Activated T-helper 1 cell treated with Interleukin-2 at 50 U/mL for 16 hours (primary cell): ENCODE measurements around the gene BRAT1.

Source experiments
- DNase-seq: peaks from one replicate; pipeline ENCODE4 v3.0.0-alpha.2; 2020; ENCODE audit warnings: low read depth

Gene BRAT1

GRCh38 chr7:2559283-2559950 is 4.1 kb upstream of the BRAT1 start:
- no peak for DNase-seq

DNA sequence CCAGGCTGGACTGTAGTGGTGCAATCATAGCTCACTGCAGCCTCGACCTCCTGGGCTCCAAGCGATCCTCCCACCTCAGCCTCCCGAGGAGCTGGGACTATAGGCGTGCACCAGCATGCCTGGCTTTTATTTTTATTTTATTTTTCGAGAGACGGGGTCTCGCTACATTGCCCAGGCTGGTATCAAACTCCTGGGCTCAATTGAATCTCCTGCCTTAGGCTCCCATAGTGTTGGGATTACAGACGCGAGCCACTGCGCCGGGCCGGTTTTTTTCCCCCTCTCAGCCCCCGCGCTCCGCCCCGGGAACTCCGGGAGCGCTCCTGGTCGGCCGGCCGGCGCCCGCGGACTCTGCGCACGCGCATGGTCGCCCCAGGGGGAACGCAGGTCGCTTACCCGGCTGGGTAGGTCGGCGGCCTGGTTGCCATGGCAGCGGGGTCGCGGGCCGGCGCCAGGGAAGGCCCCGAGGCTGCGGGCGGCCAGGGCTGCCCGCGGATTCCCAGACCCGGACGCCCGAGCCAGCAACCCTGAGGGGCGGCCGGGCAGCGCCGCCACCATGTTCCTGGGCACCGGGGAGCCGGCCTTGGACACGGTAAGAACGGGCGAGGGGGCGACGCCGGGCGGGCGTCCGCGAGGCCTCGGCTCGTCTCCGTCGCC is 3.4 kb upstream of the BRAT1 start, which contains the start of gene IQCE:
IQCE (plus strand) TSS at position 351 of the 654 bp plus-strand sequence; CDS start at position 554, 203 bp downstream.
- DNase-seq, result peak; percentile 85

DNA sequence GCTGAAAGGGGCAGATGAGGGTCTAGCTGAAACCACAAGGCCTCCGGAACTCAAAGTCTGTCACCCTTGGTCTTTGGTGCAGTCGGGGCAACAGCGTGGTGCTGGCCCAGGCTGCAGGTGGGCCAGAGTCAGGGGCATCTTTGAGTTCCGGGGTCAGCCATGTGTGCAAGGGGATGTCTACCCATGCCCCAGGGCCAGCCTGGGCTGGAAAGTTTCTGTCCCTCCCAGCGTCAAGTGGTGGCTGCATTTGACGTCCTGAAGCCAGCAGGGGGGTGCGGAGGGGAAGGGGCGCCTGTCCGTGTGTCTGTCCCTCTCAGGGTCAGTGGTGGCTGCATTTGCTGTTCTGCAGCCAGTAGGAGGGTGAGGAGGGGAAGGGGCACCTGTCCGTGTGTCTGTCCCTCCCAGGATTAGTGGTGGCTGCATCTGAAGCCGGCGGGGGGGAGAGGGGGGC is 638 bp downstream of the BRAT1 start:
- DNase-seq, result no peak

DNA sequence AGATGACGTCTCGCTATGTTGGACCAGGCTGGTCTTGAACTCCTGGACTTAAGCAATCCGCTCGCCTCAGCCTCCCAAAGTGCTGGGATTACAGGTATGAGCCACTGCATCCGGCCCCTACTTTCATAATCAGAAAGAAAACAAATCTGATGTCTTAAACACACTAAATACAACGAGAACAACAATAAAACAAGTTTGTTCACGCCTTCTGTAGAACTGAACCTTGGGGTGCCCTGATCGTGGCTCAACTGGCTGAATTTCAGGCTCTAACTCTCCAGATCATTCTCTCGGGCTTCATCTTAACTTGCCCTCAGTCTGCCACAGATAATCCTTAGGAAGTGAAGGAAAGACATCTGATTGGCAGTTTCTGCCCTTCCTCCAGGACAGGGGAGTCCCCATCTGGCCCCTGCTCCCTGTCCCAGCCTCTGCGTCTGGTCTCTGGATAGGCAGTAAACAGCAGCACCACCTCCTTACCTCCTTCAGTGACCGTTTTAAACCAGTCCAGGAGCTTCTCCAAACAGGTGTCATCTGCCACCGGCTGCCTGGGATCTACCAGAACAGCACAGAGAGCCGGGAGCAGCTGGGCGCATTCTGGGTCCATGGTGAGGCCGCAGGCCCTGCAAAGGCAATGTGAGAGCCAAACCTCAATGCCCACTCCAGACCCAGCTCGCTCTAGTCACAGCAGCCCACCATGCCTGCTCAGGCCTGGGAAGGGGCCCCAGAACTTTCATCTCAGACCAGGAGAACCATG is 1.3 kb downstream of the BRAT1 start:
- DNase-seq, result no peak

DNA sequence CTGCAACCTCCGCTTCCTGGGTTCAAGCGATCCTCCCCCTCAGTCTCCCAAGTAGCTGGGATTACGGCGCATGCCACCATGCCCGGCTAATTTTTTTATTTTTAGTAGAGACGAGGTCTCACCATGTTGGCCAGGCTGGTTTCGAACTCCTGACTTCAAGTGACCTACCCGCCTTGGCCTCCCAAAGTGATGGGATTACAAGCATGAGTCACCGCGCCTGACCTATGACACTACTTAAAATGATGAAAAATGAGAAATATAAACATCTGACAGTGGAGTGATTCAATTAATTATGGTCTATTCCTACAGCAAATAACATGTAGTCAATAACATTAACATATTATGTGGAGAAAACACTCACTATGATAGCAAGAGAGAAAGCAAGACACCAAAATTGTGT is 2.2 kb downstream of the BRAT1 start:
- no peak for DNase-seq

- DNase-seq, result no peak
These were observed 3.9 kb downstream of the BRAT1 start for GRCh38 chr7:2551418-2551817.

DNA sequence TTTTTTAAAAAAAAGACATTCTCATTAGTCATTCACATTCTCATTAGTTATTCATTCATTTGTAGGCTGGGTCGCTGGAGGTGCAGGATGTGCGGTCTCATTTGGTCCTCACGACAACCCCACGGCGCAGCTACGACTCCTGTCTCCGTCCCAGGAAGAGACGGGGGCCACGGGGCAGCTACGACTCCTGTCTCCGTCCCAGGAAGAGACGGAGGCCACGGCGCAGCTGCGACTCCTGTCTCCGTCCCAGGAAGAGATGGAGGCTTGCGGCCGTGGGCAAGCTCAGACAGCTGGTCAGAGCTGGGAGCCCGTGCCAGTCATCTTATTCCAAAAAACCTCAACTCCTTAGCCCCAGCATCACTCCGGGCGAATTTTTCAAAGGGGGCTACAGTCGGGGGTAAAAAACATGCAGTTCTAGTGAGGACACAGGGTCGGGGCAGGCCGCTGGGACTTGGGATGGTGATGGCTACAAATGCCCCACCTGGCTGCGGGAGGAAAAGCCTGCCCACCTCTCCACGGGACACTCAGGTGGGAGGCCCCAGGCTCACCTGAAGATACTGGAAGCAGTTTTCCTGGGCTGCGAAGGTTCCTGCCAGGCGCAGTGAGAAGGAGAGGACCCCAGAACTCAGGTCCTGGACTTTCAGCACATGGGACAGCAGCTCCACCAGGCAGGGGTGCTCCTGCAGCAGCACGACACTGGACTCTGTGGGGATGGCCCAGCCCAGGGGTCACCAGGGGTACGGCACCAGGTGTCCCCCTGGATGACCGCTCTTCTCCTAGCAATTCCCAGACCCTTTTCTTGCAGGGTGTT is 8.3 kb downstream of the BRAT1 start:
- no peak for DNase-seq

- DNase-seq, result no peak
These were observed 9.4 kb downstream of the BRAT1 start for GRCh38 chr7:2545746-2546425.

- no peak for DNase-seq
These were observed 10.7 kb downstream of the BRAT1 start for GRCh38 chr7:2544541-2545188.

- DNase-seq, result no peak
These were observed 12.1 kb downstream of the BRAT1 start for GRCh38 chr7:2542916-2543871.

GRCh38 chr7:2542011-2542915 is 13.1 kb downstream of the BRAT1 start:
- no peak for DNase-seq

GRCh38 chr7:2541291-2542010 is 13.9 kb downstream of the BRAT1 start:
- DNase-seq, result no peak

DNA sequence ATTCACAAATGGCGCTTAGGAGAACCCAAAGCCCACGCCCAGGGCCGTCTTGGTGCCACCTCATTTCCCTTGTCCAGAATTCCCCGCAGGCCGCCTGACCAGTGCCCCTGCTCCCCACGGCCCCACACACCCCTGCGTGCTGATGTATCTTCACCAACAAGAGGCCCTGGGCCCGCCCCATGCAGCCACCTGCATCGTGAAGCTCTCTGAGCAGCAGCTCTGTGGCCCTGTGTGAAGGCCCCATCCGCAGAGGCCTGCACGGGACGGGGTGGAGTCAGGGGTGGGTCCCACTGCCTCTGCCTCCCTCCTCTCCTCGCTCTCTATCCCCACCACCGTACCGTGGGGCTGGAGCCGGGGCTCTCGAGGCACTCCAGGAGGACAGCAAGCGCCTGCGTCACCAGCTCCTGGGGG is 14.7 kb downstream of the BRAT1 start:
- no peak for DNase-seq

- DNase-seq, result no peak
These were observed 15.2 kb downstream of the BRAT1 start for GRCh38 chr7:2540133-2540532.

GRCh38 chr7:2539031-2539911 is 16.1 kb downstream of the BRAT1 start:
- no peak for DNase-seq

DNA sequence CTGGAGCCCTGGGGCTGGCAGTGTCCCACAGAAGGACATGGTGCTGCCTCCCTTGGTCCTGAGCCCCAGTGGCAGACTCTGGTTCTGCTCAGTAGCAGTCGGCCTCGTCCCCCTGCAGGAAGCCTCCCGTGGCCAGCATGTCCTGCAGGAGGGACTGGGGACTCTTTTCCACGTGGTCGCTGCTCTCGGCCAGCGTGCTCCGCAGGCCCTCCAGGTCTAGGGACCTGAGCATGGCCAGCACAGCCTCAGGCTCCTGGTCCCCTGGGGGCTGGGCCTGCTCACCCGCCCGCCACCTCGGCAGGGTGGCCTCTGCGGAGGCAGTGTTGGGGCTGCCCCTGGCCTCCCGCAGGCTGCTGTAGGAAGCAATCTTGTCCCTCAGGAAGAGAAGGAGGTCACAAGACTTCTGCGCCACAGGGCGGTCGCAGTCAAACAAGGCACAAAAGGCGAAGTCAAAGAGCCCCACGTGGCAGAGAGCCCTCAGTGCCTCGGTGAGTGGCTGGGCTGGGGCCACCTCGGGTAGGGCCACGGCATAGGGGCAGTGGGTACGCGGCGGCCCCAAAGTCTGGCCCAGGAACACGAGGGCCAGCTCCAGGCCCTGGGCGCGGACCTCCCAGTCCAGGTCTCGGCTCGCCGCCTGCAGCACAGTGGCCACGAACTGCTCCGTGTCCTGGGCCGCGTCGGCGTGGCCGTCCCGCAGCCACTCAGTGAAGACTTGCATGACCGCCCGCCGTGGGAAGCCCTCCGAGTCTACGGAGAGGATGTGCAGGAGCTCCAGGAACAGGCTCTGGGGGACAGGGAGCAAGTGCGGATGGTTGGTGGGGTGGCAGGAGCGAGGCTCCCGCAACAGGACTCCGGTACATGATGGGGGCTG is 17.1 kb downstream of the BRAT1 start:
- no peak for DNase-seq
